Measurements from ENCODE around the gene BAMBI.

DNA sequence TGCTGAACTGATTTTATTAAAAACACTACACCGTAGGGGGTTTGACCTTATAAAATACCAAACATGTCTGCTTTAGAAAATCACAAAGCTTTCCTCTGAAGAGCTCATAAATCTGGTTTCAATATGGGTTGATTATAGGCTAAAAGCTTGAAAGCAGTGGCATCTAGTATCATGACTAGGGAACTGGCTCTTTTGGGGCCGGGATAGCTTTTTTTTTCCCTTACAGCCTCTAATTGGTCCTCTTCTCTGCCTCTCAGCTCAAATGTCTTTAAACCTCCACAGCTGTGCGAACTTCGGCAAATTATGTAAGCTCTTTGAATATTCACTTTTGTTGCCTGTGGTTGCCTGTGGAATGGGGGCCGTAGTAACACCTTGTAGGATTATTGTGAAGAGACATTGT is 8.4 kb downstream of the BAMBI start:
- no peak for TF ChIP-seq RFX5 (IDR thresholded peaks at IDR 0.05; ENCODE audit: low read length)
- TF ChIP-seq, protein P1, sequence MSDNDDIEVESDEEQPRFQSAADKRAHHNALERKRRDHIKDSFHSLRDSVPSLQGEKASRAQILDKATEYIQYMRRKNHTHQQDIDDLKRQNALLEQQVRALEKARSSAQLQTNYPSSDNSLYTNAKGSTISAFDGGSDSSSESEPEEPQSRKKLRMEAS (IDR thresholded peaks at IDR 0.05; ENCODE audit: low read depth): no peak
- TF ChIP-seq, protein P2, sequence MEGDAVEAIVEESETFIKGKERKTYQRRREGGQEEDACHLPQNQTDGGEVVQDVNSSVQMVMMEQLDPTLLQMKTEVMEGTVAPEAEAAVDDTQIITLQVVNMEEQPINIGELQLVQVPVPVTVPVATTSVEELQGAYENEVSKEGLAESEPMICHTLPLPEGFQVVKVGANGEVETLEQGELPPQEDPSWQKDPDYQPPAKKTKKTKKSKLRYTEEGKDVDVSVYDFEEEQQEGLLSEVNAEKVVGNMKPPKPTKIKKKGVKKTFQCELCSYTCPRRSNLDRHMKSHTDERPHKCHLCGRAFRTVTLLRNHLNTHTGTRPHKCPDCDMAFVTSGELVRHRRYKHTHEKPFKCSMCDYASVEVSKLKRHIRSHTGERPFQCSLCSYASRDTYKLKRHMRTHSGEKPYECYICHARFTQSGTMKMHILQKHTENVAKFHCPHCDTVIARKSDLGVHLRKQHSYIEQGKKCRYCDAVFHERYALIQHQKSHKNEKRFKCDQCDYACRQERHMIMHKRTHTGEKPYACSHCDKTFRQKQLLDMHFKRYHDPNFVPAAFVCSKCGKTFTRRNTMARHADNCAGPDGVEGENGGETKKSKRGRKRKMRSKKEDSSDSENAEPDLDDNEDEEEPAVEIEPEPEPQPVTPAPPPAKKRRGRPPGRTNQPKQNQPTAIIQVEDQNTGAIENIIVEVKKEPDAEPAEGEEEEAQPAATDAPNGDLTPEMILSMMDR (IDR thresholded peaks at IDR 0.05): no peak
- no peak for TF ChIP-seq GABPA (IDR thresholded peaks at IDR 0.05; ENCODE audit: low read depth)
- no peak for TF ChIP-seq POLR2AphosphoS5 (IDR thresholded peaks at IDR 0.05; ENCODE audit: low read depth, low read length)
- TF ChIP-seq SIN3A (IDR thresholded peaks at IDR 0.05; ENCODE audit: borderline replicate concordance, low read depth, low read length): no peak

Measured in SK-N-SH (cell line).